Measurements from ENCODE around the gene NDUFB2. TPM values are rescaled to one million over a fixed set of nuclear protein-coding genes. Genes with fewer than 3 reads are reported as not detected.
"Not testable (repeated sequence)": the region's sequence is repeated elsewhere in the genome, so short reads cannot be mapped to it uniquely, and the experiment has no call there.

Gene NDUFB2
- total and polyA plus RNA-seq, 2 of the 13 experiments (the other 11 are each of a cell fraction or from before 2014, with no cell fraction given), result 206 to 221 TPM

DNA sequence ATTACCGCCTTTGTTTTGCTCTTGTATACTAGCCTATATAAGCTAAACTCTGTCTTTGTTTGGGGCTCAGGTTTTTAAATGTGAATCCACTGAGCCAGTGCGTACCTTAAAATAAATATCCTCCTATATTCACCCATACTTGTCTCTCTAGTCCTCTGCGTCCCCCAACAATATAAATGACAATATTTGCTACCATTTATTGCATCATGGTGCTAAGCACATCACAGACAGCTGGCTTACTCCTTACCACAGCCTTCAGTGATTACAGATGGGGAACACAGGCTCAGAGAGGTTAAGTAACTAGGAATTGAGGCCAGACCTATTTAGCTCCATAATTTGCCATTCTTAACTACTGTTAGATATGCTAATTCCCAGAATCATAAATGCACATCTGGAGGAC lies 27.2 kb upstream of the NDUFB2 start:
- intact Hi-C loops (cut with micrococcal nuclease; ENCODE audit: unreplicated experiment) (no loop called here), in situ Hi-C loops (cut with HindIII; ENCODE audit: extremely low pct_ligation_motif_present, low pct_unique_long_range_greater_than_20kb) (no loop called here)
- H3K9ac ChIP-seq (ENCODE audit: insufficient read depth, low read depth, low read length), result no peak overlapping the region
- no peak overlapping the region for H3K4me2 ChIP-seq (ENCODE audit: low read depth, low read length)
- ChIA-PET POLR2A (interaction anchor here (1.3 kb wide), 1 partner anchor 345 kb away, joined by 3 read pairs; the partner anchor contains the start of gene MRPS33), CTCF (ENCODE audit: low intra/inter-chr PET ratio, low total read pairs) (no interaction called here)
- H3K36me3 ChIP-seq (replicated peaks in 1 of 2; ENCODE audit: control insufficient read depth in 1 of 2, insufficient read depth in 2 of 2, low read length in 2 of 2), result no peaks in the 10 kb centered on the region
- BruUV-seq (replicated peaks), result no TSS peak
- H3K27ac ChIP-seq (ENCODE audit: extremely low read length, insufficient read depth, low read length), result no peak overlapping the region
- no peaks in the 10 kb centered on the region for H3K79me2 ChIP-seq (ENCODE audit: insufficient read depth, low read length)
- H3K9me3 ChIP-seq (ENCODE audit: low read length), result no peaks in the 10 kb centered on the region
- no peak for ATAC-seq
- DNase-seq (ENCODE audit: low spot score), result no peak
- TF ChIP-seq AHR (CRISPR knock-in tag; IDR thresholded peaks at IDR 0.05) (no peak), POLR2AphosphoS5 (IDR thresholded peaks at IDR 0.05; ENCODE audit: low read depth, low read length) (no peak), HNRNPLL (IDR thresholded peaks at IDR 0.05; ENCODE audit: low read depth, low read length, poor library complexity, severe bottlenecking) (no peak), HOXA5 (CRISPR knock-in tag; IDR thresholded peaks at IDR 0.05) (no peak), MTA3 (CRISPR knock-in tag; IDR thresholded peaks at IDR 0.05) (no peak), HOXD1 (CRISPR knock-in tag; IDR thresholded peaks at IDR 0.05) (no peak), ZFYVE20 (CRISPR knock-in tag; IDR thresholded peaks at IDR 0.05; ENCODE audit: borderline replicate concordance, low read depth) (no peak)
- TF ChIP-seq, protein P1, sequence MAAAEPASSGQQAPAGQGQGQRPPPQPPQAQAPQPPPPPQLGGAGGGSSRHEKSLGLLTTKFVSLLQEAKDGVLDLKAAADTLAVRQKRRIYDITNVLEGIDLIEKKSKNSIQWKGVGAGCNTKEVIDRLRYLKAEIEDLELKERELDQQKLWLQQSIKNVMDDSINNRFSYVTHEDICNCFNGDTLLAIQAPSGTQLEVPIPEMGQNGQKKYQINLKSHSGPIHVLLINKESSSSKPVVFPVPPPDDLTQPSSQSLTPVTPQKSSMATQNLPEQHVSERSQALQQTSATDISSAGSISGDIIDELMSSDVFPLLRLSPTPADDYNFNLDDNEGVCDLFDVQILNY (CRISPR knock-in tag; conservative IDR thresholded peaks at IDR 0.05), result no peak
- no peak overlapping the region for H3K4me3 ChIP-seq (replicated peaks in 1 of 3; ENCODE audit: insufficient read depth in 1 of 3, low read depth in 2 of 3, low read length in 3 of 3)
- H4K20me1 ChIP-seq (ENCODE audit: insufficient read depth, low read length), result no peaks in the 10 kb centered on the region
- H3K27me3 ChIP-seq (ENCODE audit: control insufficient read depth in 1 of 2, insufficient read depth in 2 of 2, low read length in 2 of 2), result peaks cover 0 to 10% of the 10 kb centered on the region in 2 experiments; a peak in 1 of 5 replicates
- H2AFZ ChIP-seq (ENCODE audit: low read length), result no peak overlapping the region
- WGBS (ENCODE audit: low lambda C conversion rate), result 66% methylated on average over 3 of the region's 3 CpGs
- no peak for FAIRE-seq
- H3K4me1 ChIP-seq (ENCODE audit: insufficient read depth, low read length), result peaks cover 16% of the 10 kb centered on the region

DNA sequence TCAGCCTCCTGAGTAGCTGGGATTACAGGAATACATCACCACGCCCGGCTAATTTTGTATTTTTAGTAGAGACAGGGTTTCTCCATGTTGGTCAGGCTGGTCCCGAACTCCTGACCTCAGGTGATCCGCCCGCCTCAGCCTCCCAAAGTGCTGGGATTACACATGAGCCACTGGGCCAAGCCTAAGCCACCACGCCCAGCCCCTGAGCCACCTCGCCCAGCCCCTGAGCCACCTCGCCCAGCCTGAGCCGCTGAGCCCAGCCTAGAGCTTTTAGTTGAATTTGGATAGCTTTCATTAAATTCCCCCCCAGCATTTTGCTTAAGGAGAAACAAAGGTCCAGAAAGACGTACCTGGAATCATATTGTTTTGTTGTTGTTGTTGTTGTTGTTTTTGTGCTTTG lies 26.6 kb upstream of the NDUFB2 start:
- H4K20me1 ChIP-seq (ENCODE audit: insufficient read depth, low read length); ATAC-seq; H3K36me3 ChIP-seq (replicated peaks in 1 of 2; ENCODE audit: control insufficient read depth in 1 of 2, insufficient read depth in 2 of 2, low read length in 2 of 2); H3K4me3 ChIP-seq (replicated peaks in 1 of 3; ENCODE audit: insufficient read depth in 1 of 3, low read depth in 2 of 3, low read length in 3 of 3); POLR2A ChIA-PET; H2AFZ ChIP-seq (ENCODE audit: low read length); H3K9me3 ChIP-seq (ENCODE audit: low read length); FAIRE-seq; BruUV-seq (replicated peaks); CTCF ChIA-PET (ENCODE audit: low intra/inter-chr PET ratio, low total read pairs); H3K4me2 ChIP-seq (ENCODE audit: low read depth, low read length); H3K79me2 ChIP-seq (ENCODE audit: insufficient read depth, low read length); H3K27me3 ChIP-seq (ENCODE audit: control insufficient read depth in 1 of 2, insufficient read depth in 2 of 2, low read length in 2 of 2); H3K9ac ChIP-seq (ENCODE audit: insufficient read depth, low read depth, low read length); in situ Hi-C loops (cut with HindIII; ENCODE audit: extremely low pct_ligation_motif_present, low pct_unique_long_range_greater_than_20kb); H3K27ac ChIP-seq (ENCODE audit: extremely low read length, insufficient read depth, low read length); intact Hi-C loops (cut with micrococcal nuclease; ENCODE audit: unreplicated experiment); DNase-seq (ENCODE audit: low spot score): not testable (repeated sequence)
- WGBS (ENCODE audit: low lambda C conversion rate), result 34% methylated on average over 7 of the region's 10 CpGs
- H3K4me1 ChIP-seq (ENCODE audit: insufficient read depth, low read length), result peaks cover 16% of the 10 kb centered on the region
